GM12864 (cell line): ENCODE data around the gene GAPDH.
"Not testable (repeated sequence)": the region's sequence is repeated elsewhere in the genome, so short reads cannot be mapped to it uniquely, and the experiment has no call there.

Source experiments
- DNase-seq: peaks from one replicate; pipeline ENCODE4 v3.0.0-alpha.2; 2011; ENCODE audit warnings: low read depth
- H3K4me3 ChIP-seq: 2 replicates; pipeline ENCODE4 v1.5.1; 2011; ENCODE audit warnings: mild to moderate bottlenecking, low read depth, low read length, control low read depth
- CTCF ChIP-seq: IDR thresholded peaks from 2 replicates; pipeline ENCODE4 v1.5.1; 2011; ENCODE audit warnings: low read depth, mild to moderate bottlenecking, moderate library complexity, low read length, control low read depth, inconsistent platforms; ENCODE audit errors: missing control alignments

GAPDH gene

GRCh38 chr12:6535697-6535946, 1.3 kb downstream of the GAPDH start:
- no peak for TF ChIP-seq CTCF
- DNase-seq = no peak
- H3K4me3 ChIP-seq = peak overlapping the region; percentile 80

- peak overlapping the region; percentile 80 for H3K4me3 ChIP-seq
- no peak for TF ChIP-seq CTCF
- no peak for DNase-seq
These were observed 1.9 kb downstream of the GAPDH start for GRCh38 chr12:6535960-6536847.

- H3K4me3 ChIP-seq = peak overlapping the region; percentile 80
- no peak for TF ChIP-seq CTCF
- DNase-seq = no peak
These were observed 2.7 kb downstream of the GAPDH start for GRCh38 chr12:6536894-6537579.

GRCh38 chr12:6537580-6538419, 3.5 kb downstream of the GAPDH start:
- peak; percentile 84 for TF ChIP-seq CTCF
- DNase-seq = not testable (repeated sequence)
- peak overlapping the region; percentile 80 for H3K4me3 ChIP-seq

- no peak for TF ChIP-seq CTCF
- no peak for DNase-seq
- peak overlapping the region; percentile 16; the same call in 1 of the 2 replicates for H3K4me3 ChIP-seq
These were observed 4.3 kb downstream of the GAPDH start for GRCh38 chr12:6538420-6539313.

GRCh38 chr12:6539314-6539682, 5.0 kb downstream of the GAPDH start:
- H3K4me3 ChIP-seq = no peak overlapping the region
- TF ChIP-seq CTCF = no peak
- no peak for DNase-seq
